Effector CD4-positive, alpha-beta T cell (primary cell): ENCODE data around the gene ARMH3.

ENCODE experiments used
- DNase-seq: peaks from one replicate; pipeline ENCODE4 v3.0.0-alpha.2; 2020

ARMH3 gene

GRCh38 chr10:101935431-101935830, 120.5 kb downstream of the ARMH3 start:
- DNase-seq = no peak

DNA sequence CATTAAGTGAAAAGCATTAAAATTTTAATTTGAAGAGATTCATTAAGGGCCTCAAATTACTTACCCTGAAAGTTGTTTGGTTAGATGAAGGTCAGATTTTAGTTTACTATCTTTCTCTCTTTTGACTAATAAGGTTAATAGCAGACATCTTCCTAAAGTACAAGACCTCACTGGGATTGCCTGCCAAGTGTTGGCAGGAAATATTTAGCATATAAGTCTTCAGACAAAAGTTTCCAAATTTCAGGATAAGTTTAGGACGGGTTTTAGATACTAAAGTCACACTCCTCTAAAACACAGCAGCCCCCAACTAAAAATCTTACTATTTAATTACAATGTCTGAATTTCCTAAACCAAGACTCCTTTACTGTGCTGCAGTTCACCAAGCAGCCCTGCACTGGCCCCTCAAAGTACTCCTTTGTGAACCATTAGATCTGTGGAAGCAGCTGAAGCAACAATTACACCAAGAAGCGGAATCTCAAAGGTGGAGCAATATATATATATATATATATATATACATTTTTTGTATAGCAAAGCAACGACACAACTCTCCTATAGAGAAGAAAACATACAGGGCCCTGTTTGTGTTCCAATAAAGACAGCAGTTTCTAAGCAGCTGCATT, 121.2 kb downstream of the ARMH3 start:
- DNase-seq = no peak

GRCh38 chr10:101933976-101934375, 122.0 kb downstream of the ARMH3 start:
- no peak for DNase-seq

DNA sequence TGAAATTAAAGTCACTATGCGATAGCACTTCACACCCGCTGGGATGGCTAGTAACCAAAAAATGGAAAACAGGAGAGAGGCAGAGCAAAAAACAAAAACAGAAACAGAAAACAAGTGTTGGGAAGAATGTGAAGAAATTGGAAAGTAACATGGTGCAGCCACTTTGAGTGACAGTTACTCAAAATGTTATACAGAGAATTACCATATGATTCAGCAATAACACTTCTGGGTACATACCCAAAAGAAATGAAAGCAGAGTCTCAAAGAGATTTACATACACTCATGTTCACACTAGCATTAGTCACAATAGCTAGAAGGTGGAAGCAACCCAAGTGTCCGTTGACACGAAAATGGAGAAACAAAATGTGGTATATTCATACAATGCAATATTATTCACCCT, 123.8 kb downstream of the ARMH3 start:
- DNase-seq = no peak

DNA sequence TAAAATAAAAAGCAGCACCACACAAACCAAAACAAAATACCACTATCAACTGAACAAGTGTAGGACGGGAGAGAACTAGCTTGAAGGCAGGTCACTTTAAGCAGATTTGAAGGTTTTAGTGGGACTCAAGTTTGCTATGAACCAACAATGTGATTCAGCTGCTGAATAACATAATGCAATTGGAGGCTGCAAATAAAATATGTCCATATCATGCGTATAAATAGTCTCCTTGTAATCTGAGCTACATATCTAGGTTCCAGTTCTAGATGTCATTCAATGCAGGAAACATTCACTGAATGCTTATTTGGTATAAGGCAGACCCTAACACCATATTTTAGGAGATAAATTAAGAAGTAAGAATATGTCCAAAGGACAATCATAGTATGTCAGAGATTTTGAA, 130.9 kb downstream of the ARMH3 start:
- DNase-seq = no peak

GRCh38 chr10:101923256-101923655, 132.7 kb downstream of the ARMH3 start:
- DNase-seq = no peak

- DNase-seq = no peak
These were observed 133.1 kb downstream of the ARMH3 start for GRCh38 chr10:101922846-101923245.

GRCh38 chr10:101920546-101920945, 135.4 kb downstream of the ARMH3 start:
- DNase-seq = no peak

DNA sequence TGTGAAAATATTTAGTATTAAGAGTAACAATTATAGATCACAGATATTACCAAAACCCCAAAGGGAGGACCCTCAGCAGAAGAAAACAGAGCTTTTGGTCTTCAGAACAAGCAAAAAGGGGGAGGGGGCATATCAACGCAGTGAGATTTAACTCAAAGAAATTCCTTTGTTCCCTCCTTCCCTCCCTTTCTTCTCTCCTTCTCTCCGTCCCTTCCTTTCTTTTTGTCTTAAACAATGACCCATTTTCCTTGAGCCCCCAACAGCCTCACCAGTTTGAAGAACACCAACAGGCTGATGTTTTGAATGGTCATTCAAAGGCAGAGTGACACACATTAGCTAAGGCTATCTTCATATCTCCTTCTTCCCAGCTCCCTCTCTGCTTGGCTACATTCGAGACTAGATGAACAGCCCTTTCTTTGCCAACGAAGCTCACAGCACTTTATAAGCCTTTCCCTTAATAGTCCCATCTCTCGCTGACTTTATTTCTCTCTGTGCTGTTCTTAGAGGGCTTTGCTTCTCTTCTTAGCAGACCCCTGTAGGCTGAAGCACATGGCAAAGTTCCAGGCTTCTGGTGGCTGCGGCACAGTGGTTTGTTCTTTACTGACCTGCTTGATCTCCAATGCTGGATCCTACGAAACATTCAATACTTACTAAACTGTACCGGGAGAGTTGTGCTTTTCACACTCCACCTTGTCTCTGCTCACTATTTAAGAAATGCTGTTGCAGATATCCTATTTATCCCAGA, 136.8 kb downstream of the ARMH3 start:
- no peak for DNase-seq

GRCh38 chr10:101912561-101913179, 143.3 kb downstream of the ARMH3 start:
- no peak for DNase-seq

- DNase-seq = no peak
These were observed 149.3 kb downstream of the ARMH3 start for GRCh38 chr10:101906586-101907183.

GRCh38 chr10:101905251-101905650, 150.7 kb downstream of the ARMH3 start:
- DNase-seq = no peak

- no peak for DNase-seq
These were observed 152.0 kb downstream of the ARMH3 start for GRCh38 chr10:101903827-101904550.

GRCh38 chr10:101902820-101903145, 153.2 kb downstream of the ARMH3 start:
- no peak for DNase-seq

- no peak for DNase-seq
These were observed 153.7 kb downstream of the ARMH3 start for GRCh38 chr10:101902032-101902819.

- no peak for DNase-seq
These were observed 154.6 kb downstream of the ARMH3 start for GRCh38 chr10:101901340-101901739.

- no peak for DNase-seq
These were observed 158.3 kb downstream of the ARMH3 start for GRCh38 chr10:101897633-101898032.

- DNase-seq = no peak
These were observed 159.6 kb downstream of the ARMH3 start for GRCh38 chr10:101896225-101896877.

GRCh38 chr10:101895781-101896180, 160.2 kb downstream of the ARMH3 start:
- no peak for DNase-seq

- no peak for DNase-seq
These were observed 161.2 kb downstream of the ARMH3 start for GRCh38 chr10:101894742-101895141.

DNA sequence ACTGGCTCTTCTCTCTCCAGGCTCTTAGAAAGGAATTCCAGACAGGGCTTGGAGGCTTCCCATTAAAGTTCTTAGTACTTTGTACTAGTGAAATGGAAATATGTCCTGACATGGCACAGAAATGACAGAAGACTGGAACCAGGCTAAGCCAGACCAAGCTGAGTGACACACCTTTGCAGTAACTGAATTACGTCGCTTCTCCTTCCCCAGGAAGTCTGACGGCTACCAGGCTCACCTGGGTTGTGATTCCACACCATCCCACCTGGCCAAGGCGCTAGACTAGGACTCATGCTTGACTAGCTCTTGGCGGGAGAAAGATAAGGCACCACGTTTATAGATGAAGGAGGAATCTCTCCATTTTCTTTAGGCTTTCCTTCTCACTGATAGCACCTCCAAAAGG, 161.7 kb downstream of the ARMH3 start:
- no peak for DNase-seq
